Peyer's patch (tissue), 4 donors: Measurements from ENCODE around the gene IGSF9.

ENCODE experiments used
- CTCF ChIP-seq, 6 experiments: fragments of 450-650 bp in 4 of 6; fragments of 200-600 bp in 2 of 6; sonication (generic) in 1 of 6; IDR thresholded peaks; one replicate each; pipeline ENCODE4 v1.5.1; 2017 to 2019; ENCODE audit warnings: antibody characterized with exemption in 6 of 6, mild to moderate bottlenecking in 3 of 6, moderate library complexity in 1 of 6
- POLR2A ChIP-seq, 2 donors: fragments of 450-650 bp; IDR thresholded peaks; one replicate each; pipeline ENCODE4 v1.5.1; 2017; ENCODE audit warnings: antibody characterized with exemption in 2 of 2, mild to moderate bottlenecking in 2 of 2, moderate library complexity in 2 of 2

- TF ChIP-seq POLR2A (IDR thresholded peaks at IDR 0.05) = no peak
- TF ChIP-seq CTCF (IDR thresholded peaks at IDR 0.05) = no peak
Measured at GRCh38 chr1:159990005-159990404, 44.6 kb upstream of the IGSF9 start.
